Measurements from ENCODE around the gene PDE10A.

Gene PDE10A

GRCh38 chr6:165653607-165654006, 9.4 kb downstream of the PDE10A start:
- no peak for DNase-seq

GRCh38 chr6:165653196-165653595, 9.8 kb downstream of the PDE10A start:
- DNase-seq, result no peak

GRCh38 chr6:165652766-165653165, 10.3 kb downstream of the PDE10A start:
- DNase-seq, result no peak

GRCh38 chr6:165649166-165650137, 13.6 kb downstream of the PDE10A start:
- DNase-seq, result no peak

GRCh38 chr6:165647041-165647440, 16.0 kb downstream of the PDE10A start:
- DNase-seq, result no peak

- no peak for DNase-seq
Measured at GRCh38 chr6:165645919-165646318, 17.1 kb downstream of the PDE10A start.

GRCh38 chr6:165644586-165645266, 18.3 kb downstream of the PDE10A start:
- no peak for DNase-seq

GRCh38 chr6:165643015-165643414, 20.0 kb downstream of the PDE10A start:
- DNase-seq, result no peak

- DNase-seq, result no peak
Measured at GRCh38 chr6:165641672-165642156, 21.3 kb downstream of the PDE10A start.

- DNase-seq, result no peak
Measured at GRCh38 chr6:165640806-165641205, 22.2 kb downstream of the PDE10A start.

- DNase-seq, result no peak
Measured at GRCh38 chr6:165638530-165638929, 24.5 kb downstream of the PDE10A start.

- DNase-seq, result no peak
Measured at GRCh38 chr6:165637586-165637985, 25.5 kb downstream of the PDE10A start.

GRCh38 chr6:165636402-165637048, 26.5 kb downstream of the PDE10A start:
- DNase-seq, result no peak

GRCh38 chr6:165635965-165636364, 27.1 kb downstream of the PDE10A start:
- DNase-seq, result no peak

GRCh38 chr6:165634101-165634880, 28.8 kb downstream of the PDE10A start:
- no peak for DNase-seq

- no peak for DNase-seq
Measured at GRCh38 chr6:165632194-165632593, 30.8 kb downstream of the PDE10A start.

- DNase-seq, result no peak
Measured at GRCh38 chr6:165630544-165630953, 32.5 kb downstream of the PDE10A start.

- DNase-seq, result no peak
Measured at GRCh38 chr6:165628955-165629354, 34.1 kb downstream of the PDE10A start.

- no peak for DNase-seq
Measured at GRCh38 chr6:165627366-165627765, 35.7 kb downstream of the PDE10A start.

GRCh38 chr6:165626711-165627110, 36.3 kb downstream of the PDE10A start:
- no peak for DNase-seq

- no peak for DNase-seq
Measured at GRCh38 chr6:165624871-165625639, 38.0 kb downstream of the PDE10A start.

GRCh38 chr6:165621940-165622339, 41.1 kb downstream of the PDE10A start:
- DNase-seq, result no peak

Measured in NCI-H187 treated with DMSO at 0.1 percent for 48 hours (cell line).